ENCODE measurements around the gene ZNF611.
"Not testable (repeated sequence)": the region's sequence is repeated elsewhere in the genome, so short reads cannot be mapped to it uniquely, and the experiment has no call there.

Gene ZNF611

DNA sequence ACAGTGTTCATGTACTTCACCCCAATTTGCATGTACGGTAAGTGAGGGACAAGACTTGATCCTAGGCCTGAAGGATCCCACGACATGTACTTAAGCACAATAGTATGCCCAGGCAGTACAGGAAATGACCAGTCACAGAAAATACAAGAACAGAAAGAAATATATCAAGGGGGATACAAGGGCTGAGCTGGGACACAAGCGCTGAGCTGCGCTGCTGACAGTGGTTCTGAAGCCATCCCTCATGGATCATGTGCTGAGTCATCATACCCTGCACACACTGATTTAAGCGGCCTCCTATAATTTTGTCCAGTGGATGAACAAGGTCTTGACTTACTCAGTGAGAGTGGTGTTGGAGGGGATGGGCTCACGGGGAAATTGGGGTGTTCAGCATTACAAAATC, 59.6 kb downstream of the ZNF611 start:
- not testable (repeated sequence) for DNase-seq

DNA sequence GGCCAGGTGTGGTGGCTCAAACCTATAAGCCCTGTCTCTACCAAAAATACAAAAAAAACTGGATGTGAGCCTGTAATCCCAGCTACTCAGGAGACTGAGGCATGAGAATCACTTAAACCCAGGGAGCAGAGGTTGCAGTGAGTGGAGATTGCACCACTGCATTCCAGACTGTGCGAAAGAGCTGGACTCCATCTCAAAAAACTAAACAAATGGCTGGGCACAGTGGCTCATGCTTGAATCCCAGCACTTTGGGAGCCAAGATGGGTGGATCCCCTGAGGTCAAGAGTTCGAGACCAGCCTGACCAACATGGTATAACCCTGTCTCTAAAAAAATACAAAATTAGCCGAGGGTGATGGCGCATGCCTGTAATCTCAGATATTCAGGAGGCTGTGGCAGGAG, 61.8 kb downstream of the ZNF611 start:
- no peak for DNase-seq

DNA sequence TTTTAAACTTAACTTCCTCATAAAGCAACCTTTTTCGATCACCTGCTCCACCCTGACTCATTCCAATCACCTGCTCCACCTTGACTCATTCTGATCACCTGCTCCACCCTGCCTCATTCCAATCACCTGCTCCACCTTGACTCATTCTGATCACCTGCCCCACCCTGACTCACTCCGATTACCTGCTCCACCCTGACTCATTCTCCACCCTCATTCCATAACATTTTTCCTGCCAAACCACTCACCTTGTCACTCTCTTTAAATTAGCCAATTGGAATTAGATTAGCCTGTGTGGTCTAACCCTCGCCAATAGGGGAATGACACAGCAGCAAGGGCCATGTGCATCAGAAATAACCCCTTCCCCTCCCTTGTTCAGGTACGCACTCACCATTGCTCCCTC, 64.8 kb downstream of the ZNF611 start:
- no peak for DNase-seq

DNA sequence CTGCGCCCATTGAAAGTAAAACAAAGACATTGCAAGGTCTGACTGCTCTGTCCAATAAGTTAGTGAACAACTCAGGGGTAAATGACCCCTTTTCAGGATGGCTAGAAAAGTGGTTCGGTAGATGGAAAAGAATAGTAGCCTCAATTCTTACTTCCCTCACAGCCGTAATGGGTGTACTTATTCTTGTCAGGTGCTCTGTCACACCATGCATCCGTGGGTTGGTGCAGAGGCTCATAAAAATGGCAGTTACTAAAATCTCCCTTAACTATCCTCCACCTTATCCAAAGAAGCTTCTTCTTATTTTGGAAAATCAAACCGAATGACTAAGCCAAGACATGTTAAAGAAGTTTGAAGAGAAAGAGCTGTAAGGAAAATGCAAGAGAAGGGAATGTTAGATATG, 65.3 kb downstream of the ZNF611 start:
- no peak for DNase-seq

DNA sequence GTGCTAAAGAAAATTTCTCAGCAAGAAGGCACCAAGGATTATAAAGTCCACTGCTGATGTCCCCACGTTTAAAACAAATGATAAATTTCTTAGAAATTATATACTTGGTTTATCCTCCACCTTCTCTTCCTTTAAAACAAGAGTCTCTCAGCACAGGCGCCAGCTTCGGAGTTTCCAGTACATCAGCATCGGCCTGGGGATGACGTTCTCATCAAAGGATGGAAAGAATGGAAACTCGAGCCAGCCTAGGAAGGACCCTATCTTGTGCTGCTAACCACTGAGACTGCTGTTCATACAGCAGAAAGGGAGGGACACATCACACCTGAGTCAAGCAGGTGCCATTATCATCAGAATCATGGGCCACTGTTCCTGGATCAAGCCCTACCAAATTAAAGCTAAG, 66.9 kb downstream of the ZNF611 start:
- no peak for DNase-seq

DNA sequence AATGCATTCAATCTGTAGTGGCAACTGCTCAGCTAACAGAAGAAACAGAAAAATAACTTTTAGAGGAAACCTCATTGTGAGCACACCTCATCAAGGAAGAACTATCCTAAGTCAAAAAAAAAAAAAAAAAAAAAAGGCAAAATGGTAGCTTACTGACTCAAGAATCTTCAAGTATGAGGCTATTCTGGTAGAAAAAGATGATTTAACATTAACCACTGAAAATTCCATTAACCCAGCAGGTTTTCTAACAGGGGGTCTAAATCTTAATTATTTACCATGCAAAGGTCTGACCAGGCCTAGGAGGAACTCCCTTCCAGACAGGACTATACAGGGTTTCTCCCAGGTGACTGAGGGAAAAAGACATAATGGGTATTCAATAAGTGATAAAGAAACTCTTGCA, 68.3 kb downstream of the ZNF611 start:
- no peak for DNase-seq

DNA sequence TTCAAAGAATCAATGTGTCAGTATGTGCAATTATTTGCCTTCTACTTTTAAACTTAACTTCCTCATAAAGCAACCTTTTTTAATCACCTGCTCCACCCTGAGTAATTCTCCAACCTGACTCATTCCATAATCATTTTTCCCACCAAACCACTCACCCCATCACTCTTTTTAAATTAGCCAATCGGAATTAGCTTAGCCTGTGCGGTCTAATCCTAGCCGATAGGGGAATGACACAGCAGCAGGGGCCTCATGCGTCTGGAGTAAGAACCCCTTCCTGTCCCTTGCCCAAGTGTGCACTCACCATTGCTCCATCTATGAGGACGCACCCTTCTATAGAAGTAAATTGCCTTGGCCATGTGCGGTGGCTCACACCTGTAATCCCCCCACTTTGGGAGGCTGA, 69.3 kb downstream of the ZNF611 start:
- no peak for DNase-seq

DNA sequence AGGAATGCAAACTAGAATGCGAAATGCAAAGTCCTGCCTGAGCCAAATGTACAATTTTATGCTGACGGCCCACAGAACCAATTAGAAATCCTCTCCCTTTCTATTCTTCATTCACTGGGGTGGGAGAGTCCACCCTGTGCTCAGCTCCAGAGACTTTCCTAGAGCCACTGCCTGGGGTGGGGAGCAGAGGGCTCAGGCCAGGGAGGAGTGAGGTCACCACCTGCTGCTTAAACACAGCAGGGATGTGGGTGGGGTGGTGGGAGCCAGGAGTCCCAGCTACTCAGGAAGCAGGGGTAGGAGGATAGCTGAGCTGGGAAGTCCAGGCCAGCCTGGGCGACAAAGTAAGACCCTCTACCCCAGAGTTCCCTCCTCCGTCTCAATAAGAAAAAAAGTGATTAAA, 69.8 kb downstream of the ZNF611 start:
- no peak for DNase-seq

DNA sequence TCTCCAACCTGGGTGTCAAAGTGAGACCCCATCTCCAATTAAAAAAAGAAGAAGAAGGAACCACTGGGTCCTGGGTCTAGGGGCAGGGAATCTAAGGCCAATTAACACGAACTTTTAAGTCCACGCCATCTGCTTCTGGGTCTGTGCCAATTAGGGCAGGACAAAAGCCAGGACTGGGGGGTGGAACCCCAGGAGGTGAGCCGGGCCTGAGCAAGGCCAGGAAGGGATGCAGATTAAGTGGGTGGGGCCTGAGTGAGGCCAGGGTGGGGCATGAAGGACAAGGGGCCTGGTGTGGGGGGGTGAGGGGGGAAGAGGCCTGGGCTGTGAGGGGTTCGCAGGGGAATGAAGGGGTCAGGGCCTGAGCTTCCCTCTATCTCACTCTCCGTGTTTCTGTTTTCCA, 70.4 kb downstream of the ZNF611 start:
- DNase-seq, result no peak

DNA sequence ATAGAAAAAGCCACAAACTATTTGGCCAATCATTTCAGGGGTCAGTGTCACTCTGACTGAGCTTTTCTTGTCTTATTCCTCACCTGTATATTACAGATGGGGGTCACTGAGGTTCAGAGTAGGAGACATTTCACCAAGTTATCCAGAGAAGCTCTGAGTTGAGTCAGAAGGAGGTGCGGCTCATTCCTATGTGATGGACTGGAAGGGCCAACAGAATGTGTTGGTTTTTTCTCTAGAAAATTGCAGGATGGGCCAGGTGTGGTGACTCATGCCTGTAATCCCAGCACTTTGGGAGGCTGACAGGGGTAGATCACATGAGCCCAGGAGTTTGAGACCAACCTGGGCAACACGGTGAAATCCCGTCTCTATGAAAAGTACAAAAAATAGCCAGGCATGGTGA, 72.2 kb downstream of the ZNF611 start:
- DNase-seq, result no peak

DNA sequence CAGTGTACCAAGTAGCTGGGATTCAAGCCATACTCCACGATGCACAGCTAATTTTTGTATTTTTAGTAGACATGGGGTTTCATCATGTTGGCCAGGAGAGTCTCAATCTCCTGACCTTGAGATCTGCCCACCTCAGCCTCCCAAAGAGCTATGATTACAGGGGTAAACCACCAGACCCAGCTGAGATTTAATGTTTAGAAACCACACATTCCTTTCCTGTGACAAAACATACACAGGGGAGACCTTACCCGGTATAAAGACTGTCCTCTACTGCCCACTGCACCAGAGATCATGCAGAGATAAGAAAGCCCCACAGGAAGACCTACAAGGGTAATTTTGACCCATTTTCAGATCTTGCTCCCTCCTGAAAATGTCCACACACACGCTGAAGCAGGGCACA, 73.9 kb downstream of the ZNF611 start:
- no peak for DNase-seq

DNA sequence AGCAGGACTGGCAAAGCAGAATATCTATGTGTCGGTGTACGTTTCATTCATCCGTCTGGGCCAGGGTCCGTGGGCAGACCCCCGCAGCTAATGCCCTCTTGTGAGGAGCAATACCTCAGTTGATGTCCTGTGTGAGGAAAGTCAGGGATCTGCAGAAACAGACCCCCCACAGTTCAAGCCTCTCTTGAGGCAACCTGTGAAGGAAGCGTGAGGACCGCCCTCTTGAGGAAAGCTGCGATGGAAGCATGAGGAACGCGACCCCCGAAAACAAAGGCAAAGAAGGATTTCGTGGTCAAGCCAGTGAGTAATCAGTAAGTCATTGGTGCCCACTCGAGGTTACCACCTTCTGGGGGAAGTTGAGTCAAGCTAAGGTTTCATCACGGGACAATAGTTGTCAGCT, 75.8 kb downstream of the ZNF611 start:
- no peak for DNase-seq

DNA sequence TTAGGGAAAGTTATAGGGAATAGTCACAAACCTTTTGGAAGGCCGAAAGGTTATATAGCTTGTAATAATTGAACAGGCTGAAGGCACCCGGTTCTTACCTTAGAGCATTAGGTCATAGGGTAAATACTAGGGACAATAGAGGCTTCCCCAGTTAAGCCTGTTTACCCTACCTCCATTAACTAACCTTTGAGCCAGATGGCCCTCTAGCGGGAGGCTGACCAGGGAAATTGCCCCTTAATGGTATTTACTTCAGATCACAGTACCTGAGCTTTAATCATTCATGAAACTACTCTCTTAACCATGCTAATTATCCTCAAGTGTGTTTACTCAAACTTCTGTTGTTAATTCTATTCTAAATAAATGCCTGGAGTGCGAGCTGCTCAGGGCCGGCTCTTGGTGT, 76.2 kb downstream of the ZNF611 start:
- DNase-seq, result peak; percentile 62

DNA sequence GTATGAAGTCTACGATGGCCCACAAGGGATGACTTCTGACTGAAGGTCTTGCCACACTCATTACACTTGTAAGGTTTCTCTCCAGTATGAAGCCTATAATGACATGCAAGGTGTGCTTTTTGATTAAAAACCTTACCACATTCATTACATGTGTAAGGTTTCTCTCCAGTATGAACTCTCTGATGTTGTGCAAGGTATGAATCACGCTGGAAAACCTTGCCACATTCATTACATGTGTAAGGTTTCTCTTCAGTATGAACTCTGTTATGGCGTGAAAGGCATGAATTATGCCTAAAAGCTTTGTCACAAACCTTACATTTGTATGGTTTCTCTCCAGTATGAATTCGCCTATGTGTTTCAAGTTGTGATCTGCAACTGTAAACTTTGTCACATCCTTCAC, 81.7 kb downstream of the ZNF611 start:
- DNase-seq, result no peak

Measured in NCI-H1417 treated with DMSO at 0.1 percent for 48 hours (cell line).